K562 (cell line): ENCODE data around the gene PXDC1. TPM values are rescaled to one million over a fixed set of nuclear protein-coding genes. Genes with fewer than 3 reads are reported as not detected.

Source experiments
- ATAC-seq: fragments of 200-7000 bp; cut with Tn5 transposase; 3 replicates; pipeline ENCODE4 v1.9.1; 2020; ENCODE audit warnings: moderate library complexity
- BruUV-seq: library from RNA; stranded (reverse); fragments of 400-500 nt; replicated peaks from 2 replicates; lab custom pipeline; 2021; lab: Mats Ljungman, UMichigan
- CTCF ChIA-PET: fragments of 300-600 bp; formaldehyde crosslinking; extraction: SDS; loops from one replicate; lab custom pipeline; 2021; ENCODE audit warnings: low intra/inter-chr PET ratio; lab: Yijun Ruan, JAX
- POLR2A ChIA-PET: fragments of 300-600, 350-650 bp; sonication (Branson Sonifier 250); formaldehyde crosslinking; extraction: SDS; loops from one replicate; lab custom pipeline; 2021; ENCODE audit warnings: antibody characterized with exemption, inconsistent platforms; lab: Yijun Ruan, JAX
- DNase-seq, 4 experiments: peaks; one replicate each; pipeline versions ENCODE4 v3.0.0 to v3.0.0-alpha.2; 2011 to 2018; ENCODE audit warnings: low spot score in 3 of 4, mixed read lengths in 3 of 4; ENCODE audit errors: extremely low read depth in 1 of 4
- FAIRE-seq: peaks from 2 replicates; lab custom pipeline; 2011; peaks lifted over from hg19 to GRCh38; lab: Jason Lieb, UNC
- H2AFZ ChIP-seq: 2 replicates; pipeline ENCODE4 v1.6.0; 2011; ENCODE audit warnings: low read depth, low read length, control low read depth, inconsistent platforms
- H3K27ac ChIP-seq: fragments of 200-600 bp; 3 replicates; pipeline ENCODE4 v1.8.0; 2011; ENCODE audit warnings: low read depth, mild to moderate bottlenecking, control low read depth, inconsistent platforms, low read length, moderate library complexity, mixed read lengths; ENCODE audit errors: extremely low read depth
- H3K27me3 ChIP-seq, 2 experiments: fragments of 300-600 bp in 1 of 2; 2 replicates in 1 of 2; 3 replicates in 1 of 2; pipeline versions ENCODE4 v1.6.0 to v1.8.0; 2011; ENCODE audit warnings: inconsistent platforms in 2 of 2, low read length in 2 of 2, mild to moderate bottlenecking in 1 of 2, mixed read lengths in 1 of 2, moderate library complexity in 1 of 2; ENCODE audit not compliant: control insufficient read depth in 2 of 2, insufficient read depth in 2 of 2
- H3K36me3 ChIP-seq: fragments of 300-600 bp; 3 replicates; pipeline ENCODE4 v1.8.0; 2011; ENCODE audit warnings: mild to moderate bottlenecking, low read length, inconsistent platforms; ENCODE audit not compliant: control insufficient read depth, insufficient read depth
- H3K4me1 ChIP-seq, 2 experiments: fragments of 200-600 bp in 1 of 2; replicated peaks in 1 of 2; 2 replicates in 1 of 2; 3 replicates in 1 of 2; pipeline versions ENCODE4 v1.5.1 to v1.8.0; 2011; ENCODE audit warnings: inconsistent platforms in 2 of 2, low read length in 2 of 2, mild to moderate bottlenecking in 1 of 2, mixed read lengths in 1 of 2, moderate library complexity in 1 of 2; ENCODE audit not compliant: control insufficient read depth in 2 of 2, insufficient read depth in 2 of 2
- H3K4me2 ChIP-seq: 2 replicates; pipeline ENCODE4 v1.6.1; 2011; ENCODE audit warnings: low read length, control low read depth, inconsistent platforms, mixed read lengths; ENCODE audit not compliant: insufficient read depth
- H3K4me3 ChIP-seq: fragments of 200-600 bp; sonication (generic), shearing (Covaris generic); 2 replicates; pipeline ENCODE4 v1.5.1; 2016; ENCODE audit warnings: control low read depth, inconsistent platforms
- H3K79me2 ChIP-seq: fragments of 200-600 bp; 3 replicates; pipeline ENCODE4 v1.8.0; 2011; ENCODE audit warnings: low read length, inconsistent platforms; ENCODE audit not compliant: control insufficient read depth, insufficient read depth
- H3K9ac ChIP-seq, 2 experiments: 2 replicates each; pipeline versions ENCODE4 v1.6.0 to v1.6.1; 2011; ENCODE audit warnings: low read depth in 2 of 2, low read length in 2 of 2, control low read depth in 1 of 2, inconsistent platforms in 1 of 2, mild to moderate bottlenecking in 1 of 2, mixed read lengths in 1 of 2; ENCODE audit not compliant: insufficient read depth in 1 of 2
- H3K9me1 ChIP-seq: one replicate; pipeline ENCODE4 v1.6.0; 2011; ENCODE audit warnings: inconsistent platforms, mild to moderate bottlenecking, low read length, moderate library complexity; ENCODE audit not compliant: control insufficient read depth, insufficient read depth
- H3K9me3 ChIP-seq: replicated peaks from 2 replicates; pipeline ENCODE4 v1.5.1; 2011; ENCODE audit warnings: low read depth, low read length, inconsistent platforms; ENCODE audit not compliant: control insufficient read depth, insufficient read depth
- H4K20me1 ChIP-seq: replicated peaks from 2 replicates; pipeline ENCODE4 v1.6.1; 2011; ENCODE audit warnings: low read length, inconsistent platforms, mixed read lengths; ENCODE audit not compliant: control insufficient read depth, insufficient read depth
- NRF1 ChIP-seq, 2 experiments: fragments of 450-650 bp; IDR thresholded peaks in 1 of 2; conservative IDR thresholded peaks in 1 of 2; 2 replicates each; pipeline ENCODE4 v1.6.1; 2014; ENCODE audit warnings: mild to moderate bottlenecking in 2 of 2
- WGBS: fragments of 100-300 bp; shearing (Covaris generic); methylation state at CpG from one replicate; pipeline ENCODE4 v1.1.6; 2016; ENCODE audit warnings: low coverage, mixed read lengths; ENCODE audit not compliant: insufficient coverage; ENCODE audit errors: missing lambda C conversion rate; 5-methylcytosine and 5-hydroxymethylcytosine counted together
- in situ Hi-C: fragments of 300-500 bp; cut with MboI; formaldehyde crosslinking; loops from 4 replicates; pipeline ENCODE4 v1.15.0; 2018; ENCODE audit warnings: inconsistent platforms, mixed read lengths
- intact Hi-C: fragments of 100-400 bp; cut with micrococcal nuclease; formaldehyde crosslinking; loops from 2 replicates; pipeline ENCODE4 v1.14.2; 2022
- polyA plus RNA-seq, 8 experiments: library from polyadenylated mRNA; depleted of rRNA in 4 of 8; stranded (reverse) in 5 of 8; unstranded in 3 of 8; fragments of >200 nt; fragmentation: Nextera tagmentation in 2 of 8; fragmentation: Illumina TruSeq in 1 of 8; extraction: Ambion mirVana in 2 of 8; extraction: Trizol in 1 of 8; gene quantifications; 2 replicates each; pipeline versions ENCODE4 v1.2.1 to v1.2.3, GENCODE V29; 2011 to 2014; ENCODE audit warnings: inconsistent platforms in 1 of 8, missing spikeins in 1 of 8
- total RNA-seq, 7 experiments: library from RNA; depleted of rRNA in 6 of 7; stranded (reverse); fragments of >200 nt in 6 of 7; fragmentation: Illumina TruSeq in 2 of 7; extraction: Trizol in 2 of 7; gene quantifications; 2 replicates each; pipeline versions ENCODE4 v1.2.1 to v1.2.3, GENCODE V29; 2011 to 2021; ENCODE audit warnings: low replicate concordance in 1 of 7
- TF ChIP-seq, protein P1 (sequence below), 2 experiments: fragments of 450-650 bp in 1 of 2; sonication (generic) in 1 of 2; formaldehyde crosslinking in 1 of 2; IDR thresholded peaks; 2 replicates each; pipeline versions ENCODE4 v1.7.1 to v1.9.0; 2016 to 2022; ENCODE audit warnings: inconsistent platforms in 1 of 2, mild to moderate bottlenecking in 1 of 2, missing genetic modification reagents in 1 of 2
- TF ChIP-seq, protein P2 (sequence below): fragments of 450-650 bp; IDR thresholded peaks from 2 replicates; pipeline ENCODE4 v1.6.1; 2016; ENCODE audit warnings: missing biosample characterization, missing genetic modification characterization

Gene PXDC1
- total and polyA plus RNA-seq, 9 of the 15 experiments (the other 6 are each of a cell fraction or from before 2014, with no cell fraction given), result 0.09 to 0.33 (median 0.16) TPM; not detected in 5

DNA sequence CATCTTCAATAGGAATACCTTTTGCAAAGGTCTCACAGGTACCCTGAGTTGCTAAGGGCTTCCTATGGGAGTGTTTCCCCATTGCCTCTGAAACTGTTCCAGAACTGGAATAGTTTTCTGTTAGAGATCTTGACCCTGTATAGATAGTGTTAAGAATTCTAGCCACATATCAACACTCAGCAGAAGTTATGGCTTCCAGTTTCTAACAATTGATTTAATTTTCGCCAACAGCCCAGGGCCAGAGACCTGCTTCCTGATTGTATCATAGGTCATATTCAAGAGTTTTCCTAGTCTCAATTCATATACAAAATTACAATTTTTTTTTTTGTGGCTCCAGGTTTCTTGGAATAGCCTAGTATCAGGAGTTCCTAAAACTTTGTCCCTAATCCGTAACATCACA is 61.0 kb downstream of the PXDC1 start:
- H4K20me1 ChIP-seq, result no peaks in the 10 kb centered on the region
- no TSS peak for BruUV-seq
- no peak overlapping the region for H3K4me3 ChIP-seq
- in situ Hi-C loops, result no loop called here
- ATAC-seq (no peak), FAIRE-seq (no peak), DNase-seq (no peak)
- no peak overlapping the region for H3K9ac ChIP-seq
- H3K4me2 ChIP-seq, result no peak overlapping the region
- H3K79me2 ChIP-seq, result no peaks in the 10 kb centered on the region
- no peaks in the 10 kb centered on the region for H3K9me1 ChIP-seq
- no peak overlapping the region for H2AFZ ChIP-seq
- POLR2A ChIA-PET, result interaction anchor here (0.8 kb wide), 1 partner anchor 68 kb away, joined by 3 read pairs; no protein-coding TSS in a partner anchor
- WGBS, result 4% methylated on average over 2 of the region's 2 CpGs
- H3K9me3 ChIP-seq, result no peaks in the 10 kb centered on the region
- no peak overlapping the region for H3K27ac ChIP-seq
- H3K4me1 ChIP-seq, result no peaks in the 10 kb centered on the region
- H3K36me3 ChIP-seq, result no peaks in the 10 kb centered on the region
- intact Hi-C loops, result no loop called here
- CTCF ChIA-PET, result no interaction called here
- peaks cover 5 to 8% of the 10 kb centered on the region in 2 experiments for H3K27me3 ChIP-seq
- TF ChIP-seq, protein P1, sequence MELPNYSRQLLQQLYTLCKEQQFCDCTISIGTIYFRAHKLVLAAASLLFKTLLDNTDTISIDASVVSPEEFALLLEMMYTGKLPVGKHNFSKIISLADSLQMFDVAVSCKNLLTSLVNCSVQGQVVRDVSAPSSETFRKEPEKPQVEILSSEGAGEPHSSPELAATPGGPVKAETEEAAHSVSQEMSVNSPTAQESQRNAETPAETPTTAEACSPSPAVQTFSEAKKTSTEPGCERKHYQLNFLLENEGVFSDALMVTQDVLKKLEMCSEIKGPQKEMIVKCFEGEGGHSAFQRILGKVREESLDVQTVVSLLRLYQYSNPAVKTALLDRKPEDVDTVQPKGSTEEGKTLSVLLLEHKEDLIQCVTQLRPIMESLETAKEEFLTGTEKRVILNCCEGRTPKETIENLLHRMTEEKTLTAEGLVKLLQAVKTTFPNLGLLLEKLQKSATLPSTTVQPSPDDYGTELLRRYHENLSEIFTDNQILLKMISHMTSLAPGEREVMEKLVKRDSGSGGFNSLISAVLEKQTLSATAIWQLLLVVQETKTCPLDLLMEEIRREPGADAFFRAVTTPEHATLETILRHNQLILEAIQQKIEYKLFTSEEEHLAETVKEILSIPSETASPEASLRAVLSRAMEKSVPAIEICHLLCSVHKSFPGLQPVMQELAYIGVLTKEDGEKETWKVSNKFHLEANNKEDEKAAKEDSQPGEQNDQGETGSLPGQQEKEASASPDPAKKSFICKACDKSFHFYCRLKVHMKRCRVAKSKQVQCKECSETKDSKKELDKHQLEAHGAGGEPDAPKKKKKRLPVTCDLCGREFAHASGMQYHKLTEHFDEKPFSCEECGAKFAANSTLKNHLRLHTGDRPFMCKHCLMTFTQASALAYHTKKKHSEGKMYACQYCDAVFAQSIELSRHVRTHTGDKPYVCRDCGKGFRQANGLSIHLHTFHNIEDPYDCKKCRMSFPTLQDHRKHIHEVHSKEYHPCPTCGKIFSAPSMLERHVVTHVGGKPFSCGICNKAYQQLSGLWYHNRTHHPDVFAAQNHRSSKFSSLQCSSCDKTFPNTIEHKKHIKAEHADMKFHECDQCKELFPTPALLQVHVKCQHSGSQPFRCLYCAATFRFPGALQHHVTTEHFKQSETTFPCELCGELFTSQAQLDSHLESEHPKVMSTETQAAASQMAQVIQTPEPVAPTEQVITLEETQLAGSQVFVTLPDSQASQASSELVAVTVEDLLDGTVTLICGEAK (IDR thresholded peaks at IDR 0.05), result no peak
- TF ChIP-seq, protein P1 (CRISPR knock-in tag; IDR thresholded peaks at IDR 0.05), result no peak
- TF ChIP-seq NRF1 (conservative IDR thresholded peaks at IDR 0.05 in 1 of 2, IDR thresholded peaks at IDR 0.05 in 1 of 2), result no peak
- TF ChIP-seq, protein P2, sequence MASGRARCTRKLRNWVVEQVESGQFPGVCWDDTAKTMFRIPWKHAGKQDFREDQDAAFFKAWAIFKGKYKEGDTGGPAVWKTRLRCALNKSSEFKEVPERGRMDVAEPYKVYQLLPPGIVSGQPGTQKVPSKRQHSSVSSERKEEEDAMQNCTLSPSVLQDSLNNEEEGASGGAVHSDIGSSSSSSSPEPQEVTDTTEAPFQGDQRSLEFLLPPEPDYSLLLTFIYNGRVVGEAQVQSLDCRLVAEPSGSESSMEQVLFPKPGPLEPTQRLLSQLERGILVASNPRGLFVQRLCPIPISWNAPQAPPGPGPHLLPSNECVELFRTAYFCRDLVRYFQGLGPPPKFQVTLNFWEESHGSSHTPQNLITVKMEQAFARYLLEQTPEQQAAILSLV (tag), result no peak
